Left cardiac atrium (tissue), 4 donors: ENCODE results near the gene PINLYP. TPM values are rescaled to one million over a fixed set of nuclear protein-coding genes. Genes with fewer than 3 reads are reported as not detected.
"Not testable (repeated sequence)": the region's sequence is repeated elsewhere in the genome, so short reads cannot be mapped to it uniquely, and the experiment has no call there.

ENCODE experiments used
- ATAC-seq, 2 donors: fragments of 200-7000 bp; cut with Tn5 transposase; one replicate each; pipeline ENCODE4 v1.9.1; 2020; ENCODE audit warnings: mild to moderate bottlenecking in 2 of 2, moderate library complexity in 2 of 2
- DNase-seq: peaks from one replicate; pipeline ENCODE4 v3.0.0-alpha.2; 2020
- intact Hi-C, 2 donors: fragments of 100-400 bp; cut with DNase I; formaldehyde crosslinking; loops; one replicate each; pipeline versions ENCODE4 v1.14.1 to v1.15.1; 2022 to 2023
- total RNA-seq, 2 donors: library from RNA; stranded (reverse); fragmentation: NEBNext Ultra II Directional; extraction: Animal tissue kit (Norgen Biotek cat#: 25700); gene quantifications; one replicate each; pipeline ENCODE4 v1.2.1, GENCODE V29; 2021
- donor health status: DM: no; HTN: yes; CAD: no.
- donor health status: DM: no; HTN: yes; CAD: no; lungs with severe emphysema.
- donor health status: DM: yes; HTN: yes; CAD: no.
- donor health status: Dilated cardiomyopathy.

The PINLYP gene
- total RNA-seq, 2 donors from 2014 or later, result 3.2 to 4.0 TPM

DNA sequence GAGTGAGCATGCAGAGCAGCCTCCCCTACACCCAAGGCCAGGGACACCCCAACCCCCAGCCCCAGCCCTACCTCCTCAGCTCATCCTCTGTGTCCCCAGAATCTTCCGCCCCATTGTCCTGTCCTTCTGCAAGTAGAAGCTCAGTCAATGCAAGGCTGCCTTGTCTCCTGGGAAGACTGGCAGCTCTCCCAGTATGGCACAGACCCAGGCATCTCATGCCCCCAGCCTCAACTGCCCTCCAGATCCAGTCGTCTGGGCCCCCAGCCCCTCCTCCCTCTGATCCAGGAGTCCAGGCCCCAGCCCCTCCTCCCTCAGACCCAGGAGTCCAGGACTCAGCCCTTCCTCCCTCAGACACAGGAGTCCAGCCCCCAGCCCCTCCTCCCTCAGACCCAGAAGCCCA, 29.6 kb upstream of the PINLYP start:
- intact Hi-C loops, result no loop called here
- DNase-seq, result no peak
- no peak for ATAC-seq

DNA sequence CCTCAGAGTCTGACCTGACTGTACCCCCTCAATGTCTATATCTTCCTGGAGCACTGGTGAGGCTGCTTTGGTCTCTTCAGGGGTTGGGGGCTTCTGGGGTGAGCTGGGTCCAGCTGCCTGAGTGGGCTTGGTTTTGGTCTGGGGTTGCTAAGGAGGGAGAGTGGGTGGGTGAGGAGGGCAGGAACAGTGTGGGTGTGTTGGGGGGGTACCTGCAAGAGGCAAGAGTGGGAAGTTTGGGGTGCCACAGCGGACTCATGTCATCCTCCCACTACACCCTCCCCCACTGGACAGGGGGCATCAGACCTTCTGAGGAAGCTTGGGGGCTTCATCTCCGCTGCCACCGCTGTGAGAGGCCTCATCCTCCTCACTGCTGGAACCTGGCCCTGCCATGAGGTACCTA, 29.0 kb upstream of the PINLYP start:
- DNase-seq (no peak), ATAC-seq (no peak)
- intact Hi-C loops, result no loop called here

GRCh38 chr19:43547926-43548325, 27.7 kb upstream of the PINLYP start:
- intact Hi-C loops, DNase-seq, ATAC-seq: not testable (repeated sequence)

GRCh38 chr19:43548706-43549105, 26.9 kb upstream of the PINLYP start:
- no peak for ATAC-seq
- intact Hi-C loops, result no loop called here
- DNase-seq, result no peak

- ATAC-seq (no peak), DNase-seq (no peak)
- intact Hi-C loops, result loop anchor here in 1 of 2 donors (10.0 kb wide), 1 partner anchor 103 kb away; no protein-coding TSS in a partner anchor
Observed at GRCh38 chr19:43551399-43552197, 24.0 kb upstream of the PINLYP start.

GRCh38 chr19:43552198-43552450, 23.5 kb upstream of the PINLYP start:
- no peak for DNase-seq

GRCh38 chr19:43552616-43553015, 23.0 kb upstream of the PINLYP start:
- no peak for DNase-seq
- no peak for ATAC-seq
- intact Hi-C loops, result loop anchor here in 1 of 2 donors (10.0 kb wide), 1 partner anchor 102 kb away; no protein-coding TSS in a partner anchor

More at GRCh38 chr19:43552198-43552450, 23.5 kb upstream of the PINLYP start:
- intact Hi-C loops, result loop anchor here in 1 of 2 donors (10.0 kb wide), 1 partner anchor 103 kb away; no protein-coding TSS in a partner anchor
- no peak for ATAC-seq

- ATAC-seq (no peak), DNase-seq (no peak)
- intact Hi-C loops, result loop anchor here in 1 of 2 donors (10.0 kb wide), 1 partner anchor 101 kb away; no protein-coding TSS in a partner anchor
Observed at GRCh38 chr19:43553656-43554055, 21.9 kb upstream of the PINLYP start.

GRCh38 chr19:43554317-43554895, 21.2 kb upstream of the PINLYP start:
- ATAC-seq (no peak), DNase-seq (no peak)
- intact Hi-C loops, result loop anchor here in 1 of 2 donors (10.0 kb wide), 1 partner anchor 100 kb away; no protein-coding TSS in a partner anchor

- DNase-seq (peak; percentile 53), ATAC-seq (peak in 1 of 2 donors; percentile 63)
- intact Hi-C loops, result loop anchor here in 1 of 2 donors (10.0 kb wide), 1 partner anchor 100 kb away; no protein-coding TSS in a partner anchor
Observed at GRCh38 chr19:43555185-43555770, 20.3 kb upstream of the PINLYP start.

GRCh38 chr19:43560687-43561086, 14.9 kb upstream of the PINLYP start:
- no peak for DNase-seq
- no peak for ATAC-seq
- intact Hi-C loops, result no loop called here

DNA sequence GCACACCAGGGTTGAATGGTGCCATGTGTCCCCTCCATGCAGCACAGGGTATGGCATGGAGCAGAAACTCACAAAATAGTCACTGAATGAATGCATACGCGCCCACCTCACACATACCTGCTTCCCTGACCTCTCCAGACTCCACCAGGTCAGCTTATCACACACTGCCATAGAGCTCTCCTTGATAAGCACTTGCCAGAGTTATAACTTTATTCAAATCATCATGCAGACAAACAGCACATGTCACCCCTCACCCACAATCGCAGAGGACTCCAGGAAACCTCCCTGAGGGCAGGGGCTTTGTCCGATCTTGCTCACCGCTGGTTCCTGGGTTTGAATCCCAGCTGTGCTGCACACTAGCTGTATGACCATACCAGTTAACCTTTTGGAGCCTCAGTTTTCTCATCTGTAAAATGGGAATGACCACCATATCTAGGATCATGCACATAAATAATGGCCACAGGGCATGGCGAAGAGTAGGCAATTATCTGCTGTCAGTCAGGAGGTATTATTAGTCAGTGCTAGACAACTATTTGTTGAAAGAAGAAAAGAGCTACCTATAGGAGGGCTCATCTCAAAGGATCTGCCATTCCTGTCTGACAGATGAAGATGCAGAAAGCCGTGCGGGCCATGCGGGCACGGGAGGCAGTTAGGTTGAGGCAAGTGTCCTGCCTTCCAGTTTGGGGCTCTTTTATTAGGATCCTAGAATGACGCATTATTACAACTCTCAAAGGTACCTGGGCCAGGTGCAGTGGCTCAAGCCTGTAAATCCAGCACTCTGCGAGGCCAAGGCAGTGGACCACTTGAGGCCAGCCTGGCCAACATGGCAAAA, 14.2 kb upstream of the PINLYP start:
- DNase-seq, result no peak
- intact Hi-C loops, result no loop called here
- ATAC-seq, result no peak

- intact Hi-C loops, result no loop called here
- ATAC-seq (no peak), DNase-seq (no peak)
Observed at GRCh38 chr19:43562226-43562697, 13.3 kb upstream of the PINLYP start.

DNA sequence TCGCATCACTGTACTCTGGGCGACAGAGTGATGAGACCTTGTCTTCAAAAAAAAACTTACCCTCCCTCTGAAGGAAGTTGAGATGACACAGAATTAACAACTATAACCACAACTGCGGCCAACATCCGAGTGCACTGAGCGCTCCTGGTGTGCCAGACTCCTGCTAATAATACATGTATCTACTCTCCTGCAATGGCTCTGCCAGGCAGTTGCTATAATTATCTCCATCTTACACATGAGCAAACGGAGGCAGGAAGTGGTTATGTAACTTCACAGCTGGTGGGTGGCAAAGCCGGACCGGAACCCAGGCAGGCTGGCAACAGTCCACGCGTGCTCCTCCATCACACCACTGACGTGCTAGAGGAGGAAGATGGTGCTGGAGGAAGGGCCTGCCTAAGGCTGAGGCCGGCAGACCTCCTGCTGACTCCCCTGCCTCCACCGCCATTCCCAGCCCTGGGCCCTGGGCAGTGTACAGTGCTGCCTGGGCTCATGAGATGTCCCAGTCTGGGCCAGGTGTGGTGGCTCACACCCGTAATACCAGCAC, 12.8 kb upstream of the PINLYP start:
- peak; percentile 91 to 96 for ATAC-seq

DNA sequence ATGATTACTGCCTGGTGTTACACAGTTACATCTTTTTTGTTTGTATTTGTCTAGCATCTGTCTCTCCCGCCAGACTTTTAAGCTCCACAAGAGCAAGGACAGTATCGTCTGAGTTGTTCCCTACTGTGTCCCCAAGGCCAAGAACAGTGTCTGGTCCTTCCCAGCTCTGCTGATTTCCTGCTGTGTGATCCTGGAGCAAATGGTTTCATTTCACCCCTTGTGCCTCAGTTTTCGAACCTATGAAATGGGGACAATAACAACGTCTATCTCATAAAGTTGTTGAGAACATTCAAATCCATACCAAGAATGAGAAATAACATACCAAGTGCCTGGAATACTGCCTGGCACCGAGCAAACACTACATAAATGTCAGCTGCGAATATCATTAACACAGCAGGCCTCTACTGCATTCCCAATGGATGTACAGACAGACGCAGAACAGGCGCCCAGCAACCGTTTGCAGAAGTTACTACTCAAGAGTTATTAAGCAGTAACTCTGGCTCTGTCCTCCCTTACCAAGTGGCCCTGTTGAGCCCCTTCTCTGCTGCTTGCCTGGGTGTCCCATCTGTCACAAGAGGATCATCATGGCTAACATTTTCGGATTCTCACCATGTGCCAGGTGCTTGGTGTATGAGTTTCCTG, 11.7 kb upstream of the PINLYP start:
- no peak for ATAC-seq
- intact Hi-C loops, result no loop called here
- no peak for DNase-seq

More for the DNA sequence above, 12.8 kb upstream of the PINLYP start:
- DNase-seq, result peak; percentile 83
- intact Hi-C loops, result no loop called here

GRCh38 chr19:43564800-43565199, 10.8 kb upstream of the PINLYP start:
- no peak for DNase-seq
- intact Hi-C loops, result no loop called here
- ATAC-seq, result no peak

DNA sequence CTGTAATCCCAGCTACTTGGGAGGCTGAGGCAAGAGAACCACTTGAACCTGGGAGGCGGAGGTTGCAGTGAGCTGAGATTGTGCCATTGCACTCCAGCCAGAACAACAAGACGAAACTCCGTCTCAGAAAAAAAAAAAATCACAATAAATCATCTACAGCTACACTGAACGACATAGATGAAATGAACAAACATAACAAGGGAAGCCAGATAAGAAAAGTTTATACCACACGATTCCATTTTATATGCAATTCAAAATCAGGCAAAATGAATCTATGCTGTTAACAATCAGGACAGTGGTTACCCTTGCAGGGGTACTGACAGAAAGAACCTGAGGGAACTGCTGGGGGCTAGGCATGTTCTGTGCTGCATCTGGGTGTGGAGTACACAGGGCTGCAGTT, 5.9 kb upstream of the PINLYP start:
- DNase-seq, result no peak
- intact Hi-C loops, result no loop called here
- no peak for ATAC-seq

DNA sequence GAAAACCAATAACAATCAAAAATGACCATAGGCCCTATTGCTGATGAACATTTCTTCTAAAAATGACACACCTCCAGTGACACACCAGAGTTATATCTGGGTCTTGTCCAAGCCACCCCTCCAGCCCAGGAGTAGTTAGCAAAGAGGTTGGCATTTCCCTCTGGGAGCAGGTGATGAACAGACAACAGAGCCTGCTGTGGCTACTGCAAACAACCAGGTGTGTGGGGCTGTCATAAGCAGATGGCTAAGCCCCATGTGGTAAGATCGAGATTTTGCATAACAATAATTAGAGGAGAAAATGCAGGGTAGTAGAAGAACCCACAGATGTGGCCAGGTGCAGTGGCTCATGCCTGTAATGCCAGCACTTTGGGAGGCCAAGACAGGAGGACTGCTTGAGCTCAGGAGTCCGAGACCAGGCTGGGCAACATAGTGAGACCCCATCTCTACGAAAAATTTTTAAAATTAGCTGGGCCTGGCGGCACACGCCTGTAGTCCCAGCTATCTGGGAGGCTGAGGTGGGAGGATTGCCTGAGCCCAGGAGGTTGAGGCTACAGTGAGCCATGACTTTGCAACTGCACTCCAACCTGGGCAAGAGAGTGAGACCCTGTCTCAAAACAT, 5.3 kb upstream of the PINLYP start:
- intact Hi-C loops, result no loop called here
- DNase-seq, result no peak
- no peak for ATAC-seq
